Left renal pelvis (tissue), 4 donors: ENCODE measurements around the gene ZNF382. TPM values are rescaled to one million over a fixed set of nuclear protein-coding genes. Genes with fewer than 3 reads are reported as not detected.
"Not testable (repeated sequence)": the region's sequence is repeated elsewhere in the genome, so short reads cannot be mapped to it uniquely, and the experiment has no call there.

Experiments used
- DNase-seq, 4 donors: peaks; one replicate each; pipeline ENCODE4 v3.0.0-alpha.2; 2013; ENCODE audit warnings: low read depth in 4 of 4, low spot score in 3 of 4
- polyA plus RNA-seq, 4 donors: library from polyadenylated mRNA; unstranded; fragments of 120-200 nt; gene quantifications; one replicate each; pipeline ENCODE4 v1.2.1, GENCODE V29; 2013; ENCODE audit not compliant: insufficient read length in 4 of 4

ZNF382 gene
- polyA plus RNA-seq = 1 to 10 TPM; 6.0 to 8.9 (median 8.1) TPM

DNA sequence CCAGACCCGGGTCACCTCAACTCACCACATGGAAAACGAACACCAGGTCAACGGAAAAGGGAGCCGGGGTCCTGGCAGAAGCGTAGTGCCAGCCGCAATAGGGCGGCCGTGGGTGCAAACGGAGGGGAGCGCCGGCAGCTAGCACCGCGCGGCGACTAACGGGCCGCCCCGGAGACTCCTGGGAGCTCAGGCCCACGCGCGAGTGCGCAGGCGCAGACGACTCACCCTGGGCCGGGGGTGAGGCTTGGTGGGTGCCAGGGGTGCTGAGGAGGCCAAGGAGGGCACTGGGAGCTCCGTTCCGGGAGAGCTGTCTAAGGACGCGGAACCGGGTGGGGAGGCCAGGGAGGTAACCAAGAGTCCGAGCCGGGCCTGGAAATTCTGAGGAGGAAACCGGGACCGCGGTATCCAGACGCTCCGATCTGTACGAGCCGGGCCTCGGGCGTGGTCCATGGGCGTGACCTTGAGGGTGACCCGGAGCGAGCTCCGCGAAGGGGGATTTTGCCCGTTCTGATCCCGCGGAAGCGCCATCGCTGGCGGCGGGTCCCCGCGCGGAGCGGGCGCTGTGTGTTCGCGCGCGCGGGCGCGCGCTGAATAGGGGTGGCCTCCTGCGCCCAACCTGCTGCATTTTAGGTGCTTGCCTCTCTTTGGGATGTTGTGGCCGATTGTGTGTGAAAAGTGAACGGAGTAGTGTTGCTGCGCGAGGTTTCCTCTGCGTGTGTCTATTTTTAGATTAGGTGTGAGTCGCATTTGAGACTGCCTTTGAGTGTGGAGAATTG is at the start of gene ZNF382:
Gene ZNF382, plus strand, starts transcription at position 213 of the 776 bp plus-strand sequence. CDS start 4,602 bp downstream, outside the sequence.
- DNase-seq = peak; percentile 47 to 65 (median 54)

DNA sequence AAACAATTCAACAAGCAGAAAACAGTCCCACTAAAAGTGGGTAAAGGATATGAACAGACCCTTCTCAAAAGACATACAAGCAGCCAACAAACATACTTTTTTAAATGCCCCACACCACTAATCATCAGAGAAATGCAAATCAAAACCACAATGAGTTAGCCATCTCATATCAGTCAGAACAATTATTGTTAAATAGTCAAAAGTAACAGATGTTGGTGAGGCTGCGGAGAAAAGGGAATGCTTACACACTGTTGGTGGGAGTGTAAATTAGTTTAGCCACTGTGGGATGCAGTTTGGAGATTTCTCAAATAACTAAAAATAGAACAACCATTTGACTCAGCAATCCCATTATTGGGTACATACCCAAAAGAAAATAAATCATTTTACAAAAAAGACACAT is 40.7 kb upstream of the ZNF382 start:
- no peak for DNase-seq

DNA sequence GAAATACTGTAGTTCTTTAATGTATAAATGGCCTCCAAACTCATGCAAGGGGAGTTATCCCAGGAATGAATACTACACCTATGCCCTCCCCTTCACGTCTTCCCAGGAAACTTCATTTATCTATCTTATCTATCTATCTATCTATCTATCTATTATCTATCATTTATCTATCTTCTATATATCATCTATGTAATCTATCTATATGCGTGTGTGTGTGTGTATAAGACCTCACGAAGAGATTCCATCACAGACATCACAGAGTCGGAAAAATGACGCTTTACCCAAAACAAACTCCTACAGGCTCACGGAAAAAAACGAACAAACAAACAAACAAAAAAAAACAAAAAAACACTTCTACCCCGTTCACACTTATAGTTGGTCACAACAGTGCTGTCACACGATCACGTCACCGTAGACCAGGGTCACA is 32.5 kb upstream of the ZNF382 start:
- no peak for DNase-seq

DNA sequence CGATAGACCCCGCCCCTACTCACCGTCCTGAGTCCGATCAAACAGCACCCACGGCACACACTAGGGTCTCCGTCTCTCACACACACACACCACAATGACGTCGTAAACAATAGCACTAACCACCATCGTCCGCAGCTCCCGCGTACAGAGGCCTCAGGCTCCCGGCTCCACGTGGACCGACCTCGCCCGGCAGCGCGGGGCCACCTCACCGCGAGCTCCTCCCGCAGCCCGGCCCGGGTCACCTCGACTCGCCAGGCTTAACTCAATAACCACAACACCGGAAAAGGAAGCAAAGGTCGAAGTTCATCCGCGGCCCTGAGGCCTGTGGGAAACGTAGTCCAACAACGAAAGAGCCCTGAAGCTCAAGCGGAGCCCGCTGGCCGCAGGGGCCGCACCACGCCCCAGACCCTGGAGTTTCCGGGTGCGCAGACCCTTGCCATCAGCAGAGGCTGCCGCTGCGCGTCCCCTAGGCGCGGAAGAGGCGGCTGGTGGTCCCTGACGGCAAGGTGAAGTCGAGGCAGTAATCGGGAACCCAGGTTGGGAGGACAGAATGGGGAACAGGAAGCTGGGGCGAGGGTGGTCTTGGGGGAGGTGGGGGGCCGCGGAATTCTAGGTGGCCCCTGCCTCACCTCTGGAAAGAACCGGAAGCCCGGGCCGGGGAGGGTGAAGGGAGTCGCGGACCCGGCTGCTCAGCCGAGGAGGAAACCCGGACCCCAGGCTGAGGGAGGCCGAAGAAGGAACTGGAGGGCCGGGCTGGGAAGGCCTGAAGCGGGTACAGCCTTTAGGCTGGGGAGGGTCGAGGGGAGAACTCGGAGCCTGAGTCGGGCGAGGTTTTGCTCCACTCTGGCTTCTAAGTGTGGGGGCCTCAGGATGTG is 31.9 kb upstream of the ZNF382 start, which contains the start of gene ZNF529:
Gene ZNF529, minus strand, starts transcription at position 273 of the 875 bp plus-strand sequence. CDS start 946 bp downstream, outside the sequence.
- DNase-seq = peak; percentile 85 to 93 (median 90)

DNA sequence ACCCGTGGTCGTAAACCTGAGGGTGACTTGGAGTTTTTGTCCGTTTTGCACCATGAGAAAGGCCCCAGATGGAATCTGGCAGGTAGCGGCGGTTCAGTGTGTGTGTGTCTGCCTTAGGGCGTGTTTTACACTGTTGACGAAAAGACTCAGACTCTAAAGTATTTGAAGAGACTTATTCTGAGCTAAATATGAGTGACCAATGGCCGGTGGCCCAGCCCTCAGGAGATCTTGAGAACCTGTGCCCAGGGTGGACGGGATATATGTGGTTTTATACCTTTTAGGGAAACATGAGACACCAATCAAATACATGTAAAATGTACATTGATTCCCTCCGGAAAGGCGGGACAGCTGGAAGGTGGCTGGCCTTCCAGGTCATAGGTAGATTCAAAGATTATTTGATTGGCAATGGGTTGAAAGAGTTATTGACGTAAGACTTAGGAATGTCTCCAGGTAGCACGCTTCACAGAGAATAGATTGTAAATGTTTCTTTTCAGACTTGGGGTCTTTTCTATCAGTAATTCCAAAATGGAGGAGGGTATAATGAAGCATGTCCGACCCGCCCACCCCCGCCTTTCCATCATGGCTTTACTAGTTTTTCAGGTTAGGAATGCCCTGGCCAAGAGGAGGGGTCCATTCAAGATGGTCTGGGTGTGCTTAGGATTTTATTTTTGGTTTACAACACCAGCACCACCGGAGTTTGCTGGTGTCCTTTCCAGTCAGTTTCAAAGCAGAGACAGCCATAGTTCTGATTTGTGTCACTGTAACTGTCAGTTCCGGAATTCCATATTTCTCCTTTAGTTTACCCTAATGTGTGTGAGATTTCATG is 31.0 kb upstream of the ZNF382 start:
- DNase-seq = peak in 1 of 4 donors; percentile 25

DNA sequence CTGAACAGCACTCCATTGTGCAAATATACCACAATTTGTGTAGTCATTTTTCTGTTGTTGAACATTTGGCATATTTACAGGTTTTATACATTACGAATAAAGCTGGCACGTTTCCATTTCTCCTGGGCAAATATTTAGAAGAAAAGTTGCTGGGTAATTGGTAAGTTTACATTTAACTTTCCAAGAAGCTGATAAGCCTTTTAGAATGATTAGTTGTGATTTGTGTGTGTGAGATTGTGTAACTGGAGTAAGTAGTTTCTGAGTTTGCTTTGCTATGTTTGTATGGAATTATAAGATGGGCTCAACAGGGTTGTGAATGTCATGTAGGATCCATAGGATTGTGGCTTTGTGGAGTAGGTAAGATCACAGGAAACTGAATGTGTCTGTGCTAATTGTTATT is 30.4 kb upstream of the ZNF382 start:
- DNase-seq = no peak

DNA sequence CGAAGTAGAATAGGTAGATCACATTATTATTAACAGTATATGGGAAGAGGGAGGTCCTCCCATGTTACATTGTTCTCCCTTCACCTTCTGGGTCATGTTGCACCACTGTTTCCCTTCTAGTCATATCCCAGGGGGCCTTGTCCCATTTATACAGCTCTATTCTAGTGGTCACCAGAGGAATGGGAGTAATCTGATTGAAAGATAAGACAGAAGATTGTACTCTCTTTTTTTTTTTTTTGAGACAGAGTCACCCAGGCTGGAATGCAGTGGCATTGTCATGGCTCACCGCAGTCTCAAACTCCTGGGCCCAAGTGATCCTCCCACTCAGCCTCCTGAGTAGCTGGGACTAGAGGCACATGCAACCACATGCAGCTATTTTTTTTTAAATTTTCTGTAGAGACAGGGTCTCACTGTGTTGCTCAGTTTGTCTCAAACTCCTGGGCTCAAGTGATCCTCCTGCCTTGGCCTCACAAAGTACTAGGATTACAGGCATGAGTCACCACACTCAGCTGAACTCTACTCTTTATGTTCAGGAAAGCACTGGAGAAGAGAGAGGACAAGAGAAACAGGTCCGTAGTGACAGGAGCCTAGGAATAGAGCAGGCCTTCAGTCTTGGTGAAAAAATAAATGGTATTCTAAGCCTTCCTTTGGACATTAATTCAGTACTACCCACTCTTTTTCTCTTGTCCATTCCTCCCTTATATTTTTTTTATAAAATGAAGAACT is 27.7 kb upstream of the ZNF382 start:
- DNase-seq = no peak

DNA sequence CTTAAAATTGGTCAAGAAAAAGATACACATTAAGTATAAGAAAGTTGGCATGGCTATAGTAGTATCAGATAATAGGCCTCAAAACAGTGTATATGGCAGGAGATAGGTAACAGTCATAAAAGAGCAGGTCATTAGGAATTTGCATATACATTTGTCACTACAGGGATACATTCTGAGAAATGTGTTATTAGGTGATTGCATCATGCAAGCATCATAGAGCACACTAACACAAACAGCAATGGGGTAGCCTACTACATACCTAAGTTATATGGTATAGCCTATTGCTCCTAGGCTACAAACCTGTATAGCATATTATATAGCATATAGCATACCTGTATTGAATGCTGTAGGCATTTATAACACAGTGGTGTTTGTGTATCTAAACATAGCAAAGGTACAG is 25.9 kb upstream of the ZNF382 start:
- no peak for DNase-seq

DNA sequence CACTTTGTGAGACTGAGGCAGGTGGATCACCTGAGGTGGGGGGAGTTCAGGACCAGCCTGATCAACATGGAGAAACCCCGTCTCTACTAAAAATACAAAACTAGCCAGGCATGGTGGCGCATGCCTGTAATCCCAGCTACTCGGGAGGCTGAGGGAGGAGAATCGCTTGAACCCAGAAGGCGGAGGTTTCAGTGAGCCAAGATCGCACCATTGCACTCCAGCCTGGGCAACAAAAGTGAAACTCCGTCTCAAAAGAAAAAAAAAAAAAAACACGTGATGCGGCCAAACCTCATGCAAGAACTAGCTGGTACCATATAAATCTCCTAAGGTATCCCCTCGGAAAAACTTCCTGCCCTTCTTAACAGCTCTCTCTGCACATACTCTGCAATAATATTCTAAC is 2.4 kb upstream of the ZNF382 start:
- not testable (repeated sequence) for DNase-seq

DNA sequence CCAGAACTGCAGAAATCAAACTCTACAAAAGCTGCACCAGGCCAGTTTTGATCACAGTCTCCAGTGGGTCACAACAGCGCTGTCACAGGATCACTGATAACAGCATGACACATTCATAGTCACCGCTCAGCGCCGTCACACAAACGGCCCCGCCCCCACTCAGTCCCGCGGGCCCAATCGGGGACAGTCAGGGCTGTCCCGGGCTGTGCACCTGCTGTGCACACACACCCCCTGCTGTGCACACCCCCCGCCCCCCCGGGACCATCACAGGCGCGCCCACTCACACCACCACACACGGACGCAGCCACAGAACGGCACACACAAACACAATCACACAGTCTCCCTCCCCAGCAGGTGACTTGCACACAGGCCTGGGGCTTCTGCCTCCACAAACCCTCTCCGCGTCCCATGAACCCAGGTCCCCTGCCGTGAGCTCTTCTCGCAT is 435 bp upstream of the ZNF382 start:
- DNase-seq = peak; percentile 7 to 28 (median 8)

DNA sequence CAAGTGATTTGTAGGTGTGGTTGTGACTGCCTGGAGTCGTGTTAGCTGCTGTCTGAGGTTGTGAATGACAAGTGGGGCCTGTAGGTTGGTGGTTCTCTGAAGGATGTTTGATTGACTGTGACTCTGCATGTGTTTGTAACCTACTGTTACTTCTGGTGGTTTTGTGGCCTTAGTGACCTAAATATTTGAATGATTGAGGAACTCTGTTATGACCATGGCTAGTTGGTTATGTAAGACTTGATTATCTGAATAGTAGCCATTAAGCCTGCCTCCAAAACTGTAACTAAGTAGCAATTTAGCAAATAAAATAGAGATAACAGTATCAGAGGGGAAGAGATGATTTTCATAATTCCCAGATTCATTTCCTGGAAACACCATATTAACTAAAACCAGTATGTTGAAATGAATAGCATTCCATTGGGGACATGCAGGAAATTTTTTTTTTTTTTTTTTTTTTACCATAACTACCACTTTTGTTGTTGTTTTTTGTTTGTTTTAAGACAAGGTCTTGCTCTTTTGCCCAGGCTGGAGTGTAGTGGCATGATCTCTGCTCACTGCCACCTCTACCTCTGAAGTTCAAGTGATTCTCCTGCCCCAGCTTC is 865 bp downstream of the ZNF382 start:
- DNase-seq = no peak

DNA sequence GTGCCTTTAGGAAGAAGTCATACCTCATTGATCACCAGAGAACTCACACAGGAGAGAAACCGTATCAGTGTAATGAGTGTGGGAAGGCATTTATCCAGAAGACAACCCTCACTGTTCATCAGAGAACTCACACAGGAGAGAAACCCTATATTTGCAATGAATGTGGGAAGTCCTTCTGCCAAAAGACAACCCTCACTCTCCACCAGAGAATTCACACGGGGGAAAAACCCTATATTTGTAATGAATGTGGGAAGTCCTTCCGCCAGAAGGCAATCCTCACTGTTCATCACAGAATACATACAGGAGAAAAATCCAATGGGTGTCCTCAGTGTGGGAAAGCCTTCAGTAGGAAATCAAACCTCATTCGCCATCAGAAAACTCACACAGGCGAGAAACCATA is 21.9 kb downstream of the ZNF382 start:
- no peak for DNase-seq

DNA sequence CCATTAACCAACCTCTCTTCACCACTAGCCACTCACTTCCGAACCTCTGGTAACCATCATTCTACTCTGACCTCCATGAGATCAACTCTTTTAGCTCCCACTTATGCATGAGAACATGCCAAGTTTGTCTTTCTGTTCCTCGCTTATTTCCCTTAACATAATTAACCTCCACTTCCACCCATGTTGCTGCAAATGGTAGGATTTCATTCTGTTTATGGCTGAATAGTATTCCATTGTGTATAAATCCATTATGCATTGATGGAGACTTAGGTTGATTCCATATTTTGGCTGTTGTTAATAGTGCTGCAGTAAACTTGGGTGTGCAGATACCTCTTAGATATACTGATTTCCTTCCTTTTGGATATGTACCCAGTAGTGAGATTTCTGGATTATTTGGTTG is 30.2 kb downstream of the ZNF382 start:
- no peak for DNase-seq

DNA sequence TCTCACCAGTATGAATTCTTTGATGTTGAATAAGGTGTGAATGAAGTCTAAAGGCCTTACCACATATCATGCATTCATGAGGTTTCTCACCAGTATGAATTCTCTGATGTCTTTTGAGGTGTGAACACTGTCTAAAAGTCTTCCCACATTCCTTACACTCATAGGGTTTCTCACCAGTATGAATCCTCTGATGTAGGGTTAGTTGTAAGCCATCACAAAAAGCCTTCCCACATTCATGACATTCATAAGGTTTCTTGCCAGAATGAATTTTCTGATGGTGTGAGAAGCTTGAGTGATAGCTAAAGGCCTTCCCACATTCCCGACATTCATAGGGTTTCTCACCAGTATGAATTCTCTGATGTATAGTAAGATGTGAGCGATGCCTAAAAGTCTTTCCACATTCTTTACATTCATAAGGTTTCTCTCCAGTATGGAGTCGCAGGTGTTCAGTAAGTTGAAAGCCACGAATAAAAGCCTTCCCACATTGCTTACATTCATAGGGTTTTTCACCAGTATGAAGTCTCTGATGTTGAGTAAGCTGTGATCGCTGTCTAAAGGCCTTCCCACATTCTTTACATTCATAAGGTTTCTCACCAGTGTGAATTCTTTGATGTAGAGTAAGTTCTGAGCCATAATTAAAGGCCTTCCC is 33.9 kb downstream of the ZNF382 start:
- DNase-seq = no peak

DNA sequence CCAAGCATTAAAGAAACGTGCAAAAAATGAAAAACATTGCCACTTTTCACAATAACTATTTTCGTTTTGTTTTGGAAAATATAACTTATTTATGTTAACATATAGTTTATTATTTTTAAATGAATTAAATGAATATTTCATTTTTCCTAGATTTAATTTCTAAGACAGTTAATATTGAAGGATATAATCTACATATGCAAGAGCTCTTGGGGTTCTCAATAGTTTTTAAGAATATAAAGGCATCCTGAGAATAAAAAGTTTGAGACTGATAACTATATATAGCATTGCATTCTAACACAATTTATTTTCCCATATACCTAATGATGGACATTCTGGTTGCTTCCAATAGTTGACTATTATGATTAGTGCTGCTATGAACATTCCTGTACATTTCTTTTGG is 41.6 kb downstream of the ZNF382 start:
- no peak for DNase-seq

DNA sequence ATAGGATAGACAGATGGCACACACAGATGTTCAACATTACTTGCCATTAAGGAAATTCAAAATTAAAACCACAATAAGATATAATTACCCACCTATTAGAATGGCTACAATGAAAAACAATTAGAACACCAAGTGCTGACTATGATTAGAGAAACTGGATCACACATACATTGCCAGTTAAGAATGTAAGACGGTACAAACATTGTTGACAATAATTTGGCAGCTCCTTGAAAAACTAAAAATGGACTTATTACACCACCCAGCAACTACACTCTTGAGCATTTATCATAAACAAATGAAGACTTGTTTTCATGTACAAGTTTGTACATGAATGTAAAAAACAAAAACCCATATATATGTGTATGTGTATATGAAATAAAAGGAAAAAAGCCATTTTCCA is 47.8 kb downstream of the ZNF382 start:
- no peak for DNase-seq

DNA sequence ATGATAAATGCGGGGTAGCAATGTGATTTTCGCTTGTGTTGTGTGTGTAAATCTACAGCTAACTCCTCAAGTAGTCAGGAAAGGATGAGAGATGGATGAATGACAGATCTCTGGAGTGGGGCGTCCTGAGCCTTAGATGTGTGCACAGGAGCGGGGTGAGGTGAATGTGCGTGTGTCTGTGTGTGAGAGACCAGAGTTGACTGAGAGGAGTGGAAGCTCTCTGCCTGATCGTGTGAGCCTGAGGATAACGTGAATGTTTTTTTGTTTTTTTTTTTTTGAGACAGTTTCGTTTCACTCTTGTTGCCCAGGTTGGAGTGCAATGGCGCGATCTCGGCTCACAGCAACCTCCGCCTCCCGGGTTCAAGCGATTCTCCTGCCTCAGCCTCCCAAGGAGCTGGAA is 60.7 kb downstream of the ZNF382 start:
- DNase-seq = no peak

DNA sequence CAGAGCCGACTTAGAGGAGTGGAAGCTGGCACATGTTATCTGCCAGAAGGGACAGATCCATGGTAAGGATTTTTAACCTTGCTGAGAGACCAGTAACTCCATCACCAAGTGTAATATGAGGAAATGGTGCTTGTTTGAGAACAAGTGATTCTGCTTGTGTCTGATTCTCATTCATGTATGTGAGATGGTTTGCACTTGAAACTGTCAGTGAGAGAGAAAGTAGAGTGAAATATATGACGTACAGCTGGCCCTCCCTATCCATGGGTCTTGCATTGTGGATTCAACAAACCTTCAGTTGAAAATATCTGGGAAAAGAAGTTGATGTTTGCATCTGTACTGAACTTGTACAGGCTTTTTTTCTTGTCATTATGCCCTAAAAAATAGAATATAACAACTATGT is 63.5 kb downstream of the ZNF382 start:
- DNase-seq = no peak

DNA sequence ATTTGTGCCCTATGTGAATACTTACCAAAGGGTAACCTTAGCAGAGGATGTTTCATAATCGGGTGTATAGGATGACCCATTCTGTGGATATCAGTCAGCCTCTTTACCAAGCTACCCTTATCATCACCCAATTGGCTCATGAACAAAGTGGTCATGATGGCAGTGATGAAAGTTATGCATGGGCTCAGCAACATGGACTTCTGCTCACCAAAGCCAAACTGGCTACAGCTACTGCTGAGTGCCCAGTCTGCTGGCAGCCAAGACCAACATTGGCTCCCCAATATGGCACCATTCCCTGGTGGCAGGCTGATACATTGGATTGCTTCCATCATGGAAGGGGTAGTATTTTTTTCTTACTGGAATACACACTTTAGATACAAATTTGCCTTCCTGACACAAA is 67.3 kb downstream of the ZNF382 start:
- DNase-seq = no peak
